Choroid plexus epithelial cell (primary cell): ENCODE data around the gene KCNJ11.

ENCODE experiments used
- DNase-seq: peaks from one replicate; pipeline ENCODE4 v3.0.0-alpha.2; 2010; ENCODE audit warnings: low read depth
- H3K4me3 ChIP-seq: 2 replicates; pipeline ENCODE4 v1.5.1; 2011; ENCODE audit warnings: low read depth, mild to moderate bottlenecking, control low read depth, low read length, moderate library complexity
- TF ChIP-seq, protein P1 (sequence below): conservative IDR thresholded peaks from 2 replicates; pipeline ENCODE4 v1.5.1; 2011; ENCODE audit warnings: low read depth, mild to moderate bottlenecking, control low read depth, inconsistent platforms, low read length, moderate library complexity

KCNJ11 gene

DNA sequence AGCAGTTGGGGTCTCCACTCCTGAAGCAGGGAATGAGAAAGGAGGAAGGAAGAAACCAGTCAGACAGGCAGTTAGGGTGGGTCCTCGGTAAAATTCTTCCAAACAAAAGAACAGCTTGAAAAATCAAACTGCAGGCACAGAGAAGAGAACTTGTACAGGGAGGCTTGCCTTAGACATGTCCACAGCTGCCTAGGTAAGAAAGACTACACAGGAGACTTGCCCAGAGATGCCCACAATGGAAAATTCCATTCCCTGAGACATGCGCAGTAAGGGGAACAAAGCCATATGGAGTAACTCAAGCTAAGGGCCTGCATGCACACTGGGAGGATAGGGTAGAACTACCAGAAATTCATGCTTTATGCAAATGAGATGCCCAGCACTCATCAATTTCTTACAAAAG, 9.8 kb downstream of the KCNJ11 start:
- DNase-seq, result no peak
- no peak overlapping the region for H3K4me3 ChIP-seq
- TF ChIP-seq, protein P1, sequence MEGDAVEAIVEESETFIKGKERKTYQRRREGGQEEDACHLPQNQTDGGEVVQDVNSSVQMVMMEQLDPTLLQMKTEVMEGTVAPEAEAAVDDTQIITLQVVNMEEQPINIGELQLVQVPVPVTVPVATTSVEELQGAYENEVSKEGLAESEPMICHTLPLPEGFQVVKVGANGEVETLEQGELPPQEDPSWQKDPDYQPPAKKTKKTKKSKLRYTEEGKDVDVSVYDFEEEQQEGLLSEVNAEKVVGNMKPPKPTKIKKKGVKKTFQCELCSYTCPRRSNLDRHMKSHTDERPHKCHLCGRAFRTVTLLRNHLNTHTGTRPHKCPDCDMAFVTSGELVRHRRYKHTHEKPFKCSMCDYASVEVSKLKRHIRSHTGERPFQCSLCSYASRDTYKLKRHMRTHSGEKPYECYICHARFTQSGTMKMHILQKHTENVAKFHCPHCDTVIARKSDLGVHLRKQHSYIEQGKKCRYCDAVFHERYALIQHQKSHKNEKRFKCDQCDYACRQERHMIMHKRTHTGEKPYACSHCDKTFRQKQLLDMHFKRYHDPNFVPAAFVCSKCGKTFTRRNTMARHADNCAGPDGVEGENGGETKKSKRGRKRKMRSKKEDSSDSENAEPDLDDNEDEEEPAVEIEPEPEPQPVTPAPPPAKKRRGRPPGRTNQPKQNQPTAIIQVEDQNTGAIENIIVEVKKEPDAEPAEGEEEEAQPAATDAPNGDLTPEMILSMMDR, result no peak

DNA sequence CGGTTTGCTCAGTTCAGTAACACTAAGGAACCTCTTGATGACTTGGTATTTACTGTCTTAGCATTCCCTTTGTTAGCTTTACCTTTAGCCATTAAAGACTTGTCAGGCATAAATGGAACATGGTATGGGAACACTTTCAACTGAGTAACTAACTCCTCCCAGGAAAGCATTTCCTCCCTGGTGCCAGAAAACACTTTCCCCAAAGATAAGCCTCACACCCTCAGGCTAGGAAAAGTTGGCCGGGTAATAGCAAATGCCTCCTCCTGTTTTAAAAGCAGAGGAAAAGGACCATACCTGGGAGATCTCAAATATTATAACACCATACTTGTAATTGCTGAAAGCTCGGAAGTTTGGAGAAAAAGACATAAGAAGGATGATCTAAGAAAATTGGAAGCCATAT, 12.0 kb downstream of the KCNJ11 start:
- TF ChIP-seq, protein P1, result no peak
- DNase-seq, result no peak

DNA sequence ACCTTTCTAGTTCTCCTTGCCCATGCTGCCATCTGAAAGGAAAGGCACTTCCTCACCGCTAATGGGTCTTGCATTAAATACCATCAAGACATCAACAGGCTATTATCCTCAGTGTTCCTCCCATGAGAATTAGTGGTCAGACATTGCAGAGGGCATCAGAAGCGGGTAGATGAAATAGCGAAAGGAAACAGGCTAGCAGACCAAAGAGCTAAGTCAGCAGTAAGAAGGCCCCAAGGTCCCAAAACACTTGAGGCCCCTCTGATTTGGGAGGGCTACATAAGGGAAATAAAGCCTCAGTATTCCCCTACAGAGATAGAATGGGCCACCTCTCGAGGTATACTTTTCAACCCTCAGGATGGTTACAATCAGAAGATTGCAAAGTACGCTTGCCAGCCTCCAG, 12.9 kb downstream of the KCNJ11 start:
- H3K4me3 ChIP-seq, result no peak overlapping the region
- DNase-seq, result no peak
- TF ChIP-seq, protein P1, result no peak

More for the DNA sequence above, 12.0 kb downstream of the KCNJ11 start:
- H3K4me3 ChIP-seq, result no peak overlapping the region

DNA sequence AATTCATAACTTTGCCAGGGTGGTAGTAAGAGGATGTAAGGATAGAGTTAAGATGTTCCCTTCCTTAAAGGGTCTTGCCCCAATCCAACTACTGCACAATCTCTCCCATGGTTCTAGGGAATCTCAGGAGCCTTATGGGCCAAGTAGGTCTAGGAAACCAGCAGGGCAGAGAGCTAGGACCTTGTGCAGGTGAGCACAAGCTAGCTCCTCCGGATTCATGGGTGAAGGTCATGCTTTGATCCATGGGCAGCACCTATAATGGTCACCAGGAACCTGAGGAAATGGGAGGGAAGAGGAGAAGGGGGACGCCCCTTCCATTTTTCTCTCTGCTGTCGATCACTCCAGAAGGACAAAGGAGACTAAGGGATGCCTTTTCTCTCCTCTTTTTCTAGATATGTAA, 16.8 kb downstream of the KCNJ11 start:
- TF ChIP-seq, protein P1, result no peak
- DNase-seq, result peak; percentile 68
- no peak overlapping the region for H3K4me3 ChIP-seq

DNA sequence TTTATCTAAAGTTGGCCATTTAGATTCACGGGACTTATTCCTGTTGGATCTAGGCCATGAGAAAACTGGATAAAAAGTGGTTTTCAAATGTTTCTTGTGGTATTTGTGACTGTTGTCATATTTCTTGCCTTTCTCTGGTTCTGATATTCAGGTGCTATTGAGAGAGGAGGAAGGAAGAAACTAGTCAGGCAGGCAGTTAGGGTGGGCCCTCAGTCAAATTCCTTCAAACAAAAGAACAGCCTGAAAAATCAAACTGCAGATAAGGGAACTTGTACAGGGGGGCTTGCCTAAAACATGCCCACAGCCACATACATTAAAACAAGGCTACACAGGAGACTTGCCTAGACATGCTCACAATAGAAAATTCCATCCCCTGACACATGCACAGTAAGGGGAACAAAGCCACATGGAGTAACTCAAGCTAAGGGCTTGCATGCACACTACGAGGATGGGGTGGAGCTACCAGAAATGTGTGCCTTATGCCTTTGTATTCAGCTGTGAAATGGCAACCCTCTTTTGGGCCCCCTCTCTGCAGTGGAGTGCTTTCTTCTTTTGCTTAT, 18.7 kb downstream of the KCNJ11 start:
- TF ChIP-seq, protein P1, result no peak
- no peak overlapping the region for H3K4me3 ChIP-seq
- DNase-seq, result no peak

DNA sequence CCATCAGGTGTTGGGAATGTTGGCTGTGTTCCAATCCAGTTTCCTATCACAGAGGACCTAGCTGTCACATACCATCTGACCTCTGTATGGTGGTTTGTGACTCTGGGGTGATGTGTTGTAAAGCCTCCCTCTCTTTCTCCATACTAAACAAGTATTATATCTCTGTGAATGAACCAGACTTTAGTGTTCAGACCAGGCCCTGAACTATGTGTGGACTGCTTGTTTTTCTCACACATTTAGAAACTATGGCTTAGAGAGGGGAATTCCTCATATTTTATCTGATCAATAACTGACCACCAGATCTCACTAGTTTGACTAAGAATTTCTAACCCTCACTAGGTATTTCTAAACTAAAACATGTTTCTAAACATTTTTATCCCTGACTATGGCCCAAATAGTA, 19.4 kb downstream of the KCNJ11 start:
- DNase-seq, result no peak
- TF ChIP-seq, protein P1, result no peak
- no peak overlapping the region for H3K4me3 ChIP-seq

DNA sequence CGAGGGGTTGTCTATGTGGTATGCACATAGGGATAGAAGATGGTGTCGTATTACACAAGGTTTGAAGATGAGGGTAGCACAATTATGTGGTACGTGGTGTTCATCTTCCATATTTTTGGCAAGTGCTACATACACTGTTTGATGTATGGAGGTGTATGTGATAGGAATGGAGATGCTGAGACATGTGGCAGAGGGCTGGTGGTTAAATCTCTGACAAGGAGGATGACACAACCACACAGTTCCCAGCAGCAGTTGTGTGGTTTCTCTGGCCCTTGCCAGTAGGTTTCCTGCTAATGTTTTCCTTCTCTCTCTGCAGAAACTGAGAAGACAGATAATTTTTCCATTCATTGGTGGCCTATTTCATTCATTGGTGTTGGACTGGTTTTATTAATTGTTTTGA, 19.9 kb downstream of the KCNJ11 start:
- no peak for DNase-seq
- no peak overlapping the region for H3K4me3 ChIP-seq
- TF ChIP-seq, protein P1, result no peak
